Breast epithelium (tissue), 4 donors: Measurements from ENCODE around the gene CCNB2. TPM values are rescaled to one million over a fixed set of nuclear protein-coding genes. Genes with fewer than 3 reads are reported as not detected.

ENCODE experiments used
- DNase-seq, 2 donors: peaks; one replicate each; pipeline ENCODE4 v3.0.0-alpha.2; 2019; ENCODE audit warnings: low spot score in 2 of 2
- H3K27ac ChIP-seq, 2 donors: fragments of 200-600 bp; sonication (generic) in 1 of 2; one replicate each; pipeline ENCODE4 v1.5.1; 2016 to 2019; ENCODE audit warnings: mild to moderate bottlenecking in 1 of 2
- H3K27me3 ChIP-seq, 2 donors: fragments of 200-600 bp; sonication (generic) in 1 of 2; one replicate each; pipeline versions ENCODE4 v1.5.1 to v1.6.0; 2017 to 2019; ENCODE audit warnings: control low read depth in 1 of 2, mild to moderate bottlenecking in 1 of 2
- H3K36me3 ChIP-seq: fragments of 200-600 bp; one replicate; pipeline ENCODE4 v1.5.1; 2019
- H3K4me1 ChIP-seq, 2 donors: fragments of 200-600 bp; sonication (generic); one replicate each; pipeline ENCODE4 v1.5.1; 2016 to 2019; ENCODE audit warnings: control low read depth in 1 of 2
- H3K4me3 ChIP-seq, 3 donors: fragments of 200-600 bp; sonication (generic); 1 replicate in 2 of 3; 2 replicates in 1 of 3; pipeline ENCODE4 v1.5.1; 2016 to 2019; ENCODE audit warnings: mild to moderate bottlenecking in 3 of 3, moderate library complexity in 2 of 3
- H3K9me3 ChIP-seq, 2 donors: fragments of 200-600 bp; sonication (generic) in 1 of 2; one replicate each; pipeline ENCODE4 v1.5.1; 2016 to 2019; ENCODE audit warnings: control low read depth in 1 of 2
- CTCF ChIP-seq, 3 donors: fragments of 450-650 bp; IDR thresholded peaks; one replicate each; pipeline ENCODE4 v1.5.1; 2016 to 2017; ENCODE audit warnings: antibody characterized with exemption in 3 of 3, mild to moderate bottlenecking in 3 of 3, moderate library complexity in 3 of 3
- POLR2A ChIP-seq: fragments of 450-650 bp; IDR thresholded peaks from one replicate; pipeline ENCODE4 v1.6.1; 2016; ENCODE audit warnings: antibody characterized with exemption, mild to moderate bottlenecking, moderate library complexity
- POLR2AphosphoS5 ChIP-seq, 3 donors: sonication (generic); formaldehyde crosslinking; IDR thresholded peaks; one replicate each; pipeline ENCODE4 v1.6.1; 2017; ENCODE audit warnings: antibody characterized with exemption in 3 of 3
- intact Hi-C: fragments of 100-400 bp; cut with DNase I; formaldehyde crosslinking; loops from one replicate; pipeline ENCODE4 v1.15.1; 2023; ENCODE audit warnings: low total_unique reads
- total RNA-seq, 3 donors: library from RNA; depleted of rRNA; stranded (reverse); fragments of >200 nt; gene quantifications; one replicate each; pipeline ENCODE4 v1.1.0, GENCODE V29; 2016

Gene CCNB2
- total RNA-seq, 3 donors from 2014 or later, result 0.29 to 3.5 (median 0.98) TPM

DNA sequence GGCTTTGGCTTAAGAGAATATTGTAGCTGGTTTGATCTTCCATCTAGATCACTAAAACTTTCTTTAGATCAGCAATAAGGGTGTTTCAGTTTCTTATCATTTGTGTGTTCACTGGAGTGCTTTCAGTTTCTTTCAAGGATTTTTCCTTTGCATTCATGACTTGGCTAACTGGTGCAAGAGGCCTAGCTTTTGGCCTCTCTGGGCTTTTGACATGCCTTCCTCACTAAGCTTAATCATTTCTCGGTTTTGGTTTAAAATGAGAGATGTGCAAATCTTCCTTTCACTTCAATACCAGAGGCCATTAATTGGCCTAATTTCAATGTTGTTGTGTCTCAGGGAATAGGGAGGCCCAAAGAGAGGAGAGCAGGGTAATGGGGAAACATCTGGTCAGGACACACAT, 30.3 kb upstream of the CCNB2 start:
- DNase-seq, result no peak
- intact Hi-C loops, result no loop called here
- no peak overlapping the region for H3K4me3 ChIP-seq
- no peaks in the 10 kb centered on the region for H3K4me1 ChIP-seq
- H3K27me3 ChIP-seq, result no peaks in the 10 kb centered on the region
- TF ChIP-seq POLR2AphosphoS5 (IDR thresholded peaks at IDR 0.05), result no peak
- no peak for TF ChIP-seq POLR2A
- no peak for TF ChIP-seq CTCF (IDR thresholded peaks at IDR 0.05)
- no peak overlapping the region for H3K27ac ChIP-seq
- no peaks in the 10 kb centered on the region for H3K36me3 ChIP-seq
- H3K9me3 ChIP-seq, result no peaks in the 10 kb centered on the region

DNA sequence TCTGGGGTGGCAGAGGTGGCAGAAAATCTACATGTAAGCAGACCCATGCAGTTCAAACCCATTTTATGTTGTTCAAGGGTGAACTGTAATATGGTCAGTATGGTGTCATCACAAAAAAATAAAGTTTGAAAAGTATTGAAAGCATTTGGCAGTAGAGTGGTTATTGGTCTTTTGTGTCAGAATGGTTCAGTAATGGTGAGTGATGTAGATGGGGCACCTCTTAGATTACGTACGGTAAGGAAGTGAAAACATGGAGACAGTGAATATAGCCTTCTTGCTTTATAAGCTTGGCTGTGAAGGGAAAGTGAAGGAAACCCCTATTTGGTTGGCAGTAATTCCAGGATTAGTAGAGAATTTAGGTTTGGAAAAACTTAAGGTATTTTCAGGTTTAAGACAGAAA, 17.2 kb upstream of the CCNB2 start:
- intact Hi-C loops, result no loop called here
- no peaks in the 10 kb centered on the region for H3K4me1 ChIP-seq
- H3K27ac ChIP-seq, result no peak overlapping the region
- peaks cover 23% of the 10 kb centered on the region for H3K36me3 ChIP-seq
- no peak for TF ChIP-seq CTCF (IDR thresholded peaks at IDR 0.05)
- no peak for TF ChIP-seq POLR2A
- no peak for TF ChIP-seq POLR2AphosphoS5 (IDR thresholded peaks at IDR 0.05)
- H3K4me3 ChIP-seq, result no peak overlapping the region
- no peaks in the 10 kb centered on the region for H3K27me3 ChIP-seq
- no peak for DNase-seq
- no peaks in the 10 kb centered on the region for H3K9me3 ChIP-seq

DNA sequence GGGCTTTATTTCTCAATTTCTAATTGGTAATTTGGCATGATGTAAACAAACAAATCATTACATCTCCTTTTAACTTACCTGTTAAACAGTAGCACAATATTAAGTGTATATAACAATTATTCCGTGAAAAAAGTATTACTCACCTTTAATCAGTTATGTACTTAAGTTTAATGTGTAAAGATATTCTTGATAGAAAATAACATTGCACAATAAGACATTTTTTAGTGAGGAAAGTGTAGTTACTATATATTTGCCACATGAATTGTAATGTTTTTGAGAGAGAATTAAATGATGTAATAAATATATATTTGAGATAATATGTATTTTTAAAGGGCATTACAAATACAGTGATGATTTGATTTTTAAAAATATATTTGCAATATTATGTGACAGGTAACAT, 10.9 kb upstream of the CCNB2 start:
- no peaks in the 10 kb centered on the region for H3K4me1 ChIP-seq
- intact Hi-C loops, result no loop called here
- peaks cover 12% of the 10 kb centered on the region for H3K36me3 ChIP-seq
- H3K27ac ChIP-seq, result no peak overlapping the region
- no peak for DNase-seq
- no peak overlapping the region for H3K4me3 ChIP-seq
- no peak for TF ChIP-seq POLR2AphosphoS5 (IDR thresholded peaks at IDR 0.05)
- no peak for TF ChIP-seq POLR2A
- no peak for TF ChIP-seq CTCF (IDR thresholded peaks at IDR 0.05)
- no peaks in the 10 kb centered on the region for H3K9me3 ChIP-seq
- H3K27me3 ChIP-seq, result no peaks in the 10 kb centered on the region

DNA sequence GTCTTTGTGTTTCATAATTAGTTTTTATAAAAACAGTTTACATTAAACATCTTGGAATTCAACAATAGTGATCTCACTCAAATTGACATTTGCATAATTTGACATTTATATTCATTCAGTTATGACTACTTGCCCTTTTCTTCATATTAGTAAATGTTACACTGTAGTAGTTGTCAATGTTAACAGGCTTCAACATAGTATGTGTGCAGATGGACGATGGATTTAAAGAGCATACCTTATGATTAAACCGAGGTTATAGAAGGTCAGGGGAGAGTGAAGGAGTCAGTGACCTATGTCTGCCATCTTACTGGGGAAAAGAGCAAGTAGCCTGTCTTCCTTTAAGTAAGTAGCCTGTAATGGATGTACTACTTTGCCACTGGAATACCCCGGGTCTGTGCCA, 8.5 kb upstream of the CCNB2 start:
- Histone ChIP-seq H3K27ac (no peak overlapping the region), H3K9me3 (no peaks in the 10 kb centered on the region), H3K36me3 (peaks cover 7% of the 10 kb centered on the region), H3K4me1 (no peaks in the 10 kb centered on the region), H3K27me3 (no peaks in the 10 kb centered on the region), H3K4me3 (no peak overlapping the region)
- intact Hi-C loops, result no loop called here
- no peak for DNase-seq
- TF ChIP-seq POLR2AphosphoS5 (IDR thresholded peaks at IDR 0.05) (no peak), CTCF (IDR thresholded peaks at IDR 0.05) (no peak)

DNA sequence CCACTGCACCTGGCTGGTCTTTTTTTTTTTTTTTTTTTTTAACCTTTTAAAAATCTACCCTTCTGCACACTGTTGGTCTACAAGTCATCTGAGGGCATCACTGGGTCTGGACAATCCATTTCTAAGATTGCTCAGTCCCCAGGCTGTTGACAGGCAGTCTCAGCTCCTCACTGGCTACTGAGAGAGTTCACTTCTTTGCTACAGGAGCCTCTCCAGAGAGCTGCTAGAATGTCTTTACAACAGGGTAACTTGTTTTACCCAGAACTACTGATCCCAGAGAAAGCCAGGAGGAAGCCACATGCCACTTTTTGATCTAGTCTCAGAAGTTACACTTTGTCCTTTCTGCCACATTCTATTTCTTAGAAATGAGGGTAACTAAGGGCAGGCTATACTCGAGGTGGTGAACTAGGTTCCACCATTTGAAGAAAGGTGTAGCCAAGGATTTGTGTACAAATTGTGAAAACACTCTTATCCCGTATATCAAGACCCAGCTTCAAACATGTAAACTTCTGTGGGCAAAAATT, 5.7 kb upstream of the CCNB2 start:
- intact Hi-C loops, result no loop called here
- TF ChIP-seq CTCF (IDR thresholded peaks at IDR 0.05), result no peak
- H3K27me3 ChIP-seq, result no peaks in the 10 kb centered on the region

More for the DNA sequence above, 5.7 kb upstream of the CCNB2 start:
- Histone ChIP-seq H3K9me3 (no peaks in the 10 kb centered on the region), H3K4me1 (no peaks in the 10 kb centered on the region), H3K27ac (no peak overlapping the region), H3K36me3 (no peaks in the 10 kb centered on the region), H3K4me3 (no peak overlapping the region)
- no peak for DNase-seq
